GM21576 (cell line): Measurements from ENCODE around the gene ARHGAP15.
A peak's percentile ranks its signal among the peaks of the same experiment; 100 is the strongest.
"Not testable (repeated sequence)": the region's sequence is repeated elsewhere in the genome, so short reads cannot be mapped to it uniquely, and the experiment has no call there.

Experiments used
- ATAC-seq: cut with Tn5 transposase; IDR thresholded peaks from one replicate; pipeline ENCODE4 v1.9.1; 2021; ENCODE audit warnings: mild to moderate bottlenecking, moderate library complexity; ENCODE audit not compliant: unreplicated experiment

ARHGAP15 gene

DNA sequence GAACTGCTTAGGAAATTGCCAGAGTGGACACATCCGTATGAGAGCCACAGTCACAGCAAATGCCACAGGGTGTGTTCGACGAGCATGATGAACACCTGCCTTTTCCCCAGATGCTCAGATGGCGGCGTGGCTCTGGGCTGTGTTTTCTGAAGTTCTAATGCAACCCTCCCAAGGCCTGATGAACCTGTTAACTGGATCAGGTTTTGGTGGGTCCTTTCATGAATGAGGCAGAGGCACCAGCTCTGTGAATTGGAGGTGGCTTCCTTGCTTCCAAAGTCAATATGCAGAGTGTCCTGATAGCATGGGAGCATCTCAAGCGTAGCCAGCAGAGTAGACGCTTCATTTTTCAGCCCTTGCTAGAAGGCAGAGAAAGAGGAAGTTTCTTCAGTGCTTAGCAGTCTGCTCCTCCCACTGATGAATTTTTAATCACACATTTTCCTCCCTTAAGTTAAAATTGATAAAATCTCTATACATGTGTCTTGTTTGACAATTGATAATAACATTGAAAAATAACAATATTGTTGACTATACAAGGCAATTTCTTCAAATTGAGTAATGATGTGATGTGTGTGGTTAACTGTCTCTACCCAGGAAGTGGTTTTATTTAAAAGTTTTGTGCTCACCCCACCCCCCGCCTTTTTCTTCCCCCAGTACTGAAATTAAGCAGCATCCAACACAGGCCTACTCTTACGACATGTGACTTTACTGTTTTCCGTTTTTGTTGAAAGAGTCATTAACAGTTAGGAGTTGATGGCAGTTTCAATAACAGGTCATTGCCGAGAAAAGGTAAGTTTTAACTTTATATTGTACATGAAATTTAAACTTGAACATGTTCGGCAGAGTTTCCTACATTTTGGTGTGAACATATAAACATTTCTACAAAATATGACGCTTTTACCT lies at the start of gene ARHGAP15:
ARHGAP15 (plus strand) TSS at position 739 of the 900 bp plus-strand sequence.
- ATAC-seq: peak; percentile 84

- no peak for ATAC-seq
These were observed 47.6 kb upstream of the ARHGAP15 start for GRCh38 chr2:143081616-143082015.

DNA sequence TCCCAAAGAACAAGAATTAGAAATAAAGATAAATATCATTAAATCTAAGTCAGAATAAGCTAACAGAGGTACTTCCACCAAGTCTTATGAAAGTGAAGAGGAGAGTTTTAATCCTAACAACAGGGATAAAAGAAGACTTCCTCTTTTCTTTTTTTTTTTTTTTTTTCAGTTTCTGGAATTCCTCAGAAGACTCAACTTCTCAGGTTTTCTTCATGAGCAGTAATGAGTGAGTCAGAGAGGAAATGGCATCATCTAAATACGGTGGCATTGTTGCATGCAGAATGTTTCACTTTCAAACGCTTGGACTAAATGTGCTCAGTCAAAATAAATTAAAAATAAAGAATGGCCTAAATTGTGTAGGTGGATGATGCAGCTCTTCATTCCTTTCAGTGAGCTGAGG lies 45.6 kb upstream of the ARHGAP15 start:
- no peak for ATAC-seq

- no peak for ATAC-seq
These were observed 44.8 kb upstream of the ARHGAP15 start for GRCh38 chr2:143084462-143084861.

DNA sequence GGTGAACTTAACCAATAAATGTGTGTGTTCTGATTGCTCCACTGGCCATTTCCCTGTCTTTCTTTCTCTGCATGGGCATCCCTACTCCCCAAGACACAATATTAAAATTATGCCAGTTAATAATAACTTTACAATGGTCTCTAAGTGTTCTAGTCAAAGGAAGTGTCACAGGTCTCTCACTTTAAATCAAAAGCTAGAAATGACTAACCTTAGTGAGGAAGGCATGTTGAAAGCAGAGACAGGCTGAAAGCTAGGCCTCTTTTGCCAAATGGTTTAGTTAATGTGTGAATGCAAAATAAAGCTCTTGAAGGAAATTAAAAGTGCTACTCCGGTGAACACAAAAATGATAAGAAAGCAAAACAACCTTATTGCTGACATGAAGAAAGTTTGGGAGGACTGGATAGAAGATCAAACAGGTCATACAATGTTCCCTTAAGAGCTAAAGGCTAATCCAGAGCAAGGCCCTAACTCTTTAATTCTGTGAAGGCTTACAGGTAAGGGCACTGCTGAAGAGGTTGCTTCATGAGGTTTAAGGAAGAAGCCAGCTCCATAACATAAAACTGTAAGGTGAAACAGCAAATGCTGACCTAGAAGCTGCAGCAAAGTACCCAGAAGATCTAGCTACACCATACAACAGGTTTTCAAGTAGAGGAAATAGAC lies 44.0 kb upstream of the ARHGAP15 start:
- peak; percentile 76 for ATAC-seq

DNA sequence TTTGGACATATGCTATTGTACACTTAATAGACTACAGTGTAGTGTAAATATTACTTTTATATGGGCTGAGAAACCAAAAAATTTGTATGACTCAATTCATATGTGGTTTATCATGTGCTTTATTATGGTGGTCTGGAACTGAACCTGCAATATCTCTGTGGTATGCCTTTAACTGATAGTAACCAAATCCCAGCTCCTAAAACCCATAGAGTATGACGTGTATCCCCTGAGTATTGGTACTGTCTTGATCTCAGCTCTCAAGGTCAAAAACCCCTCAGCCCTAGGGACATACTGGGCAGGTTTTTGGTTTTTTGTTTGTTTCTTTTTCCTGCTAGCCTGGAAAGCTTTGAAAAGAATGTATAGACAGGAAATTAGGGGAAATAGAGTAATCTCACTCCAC lies 42.2 kb upstream of the ARHGAP15 start:
- no peak for ATAC-seq

DNA sequence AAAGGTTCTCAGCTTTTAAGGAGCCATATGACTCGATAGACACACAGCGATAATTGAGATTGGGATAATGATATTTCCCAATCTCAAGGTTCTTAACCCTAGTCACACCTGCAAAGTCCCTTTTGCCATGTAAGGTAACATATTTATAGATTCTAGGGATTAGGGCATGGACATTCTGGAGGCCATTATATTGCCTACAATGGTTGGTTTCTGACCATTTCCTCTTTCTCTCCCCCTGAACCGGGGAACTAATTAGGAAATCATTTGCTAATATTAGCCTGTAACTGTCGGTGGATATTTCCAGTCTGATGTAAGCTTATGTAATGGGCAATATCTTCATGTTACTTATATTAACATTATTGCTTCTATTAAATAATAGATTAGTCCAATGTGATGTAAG lies 40.8 kb upstream of the ARHGAP15 start:
- ATAC-seq: no peak

- ATAC-seq: not testable (repeated sequence)
These were observed 39.7 kb upstream of the ARHGAP15 start for GRCh38 chr2:143089520-143089919.

DNA sequence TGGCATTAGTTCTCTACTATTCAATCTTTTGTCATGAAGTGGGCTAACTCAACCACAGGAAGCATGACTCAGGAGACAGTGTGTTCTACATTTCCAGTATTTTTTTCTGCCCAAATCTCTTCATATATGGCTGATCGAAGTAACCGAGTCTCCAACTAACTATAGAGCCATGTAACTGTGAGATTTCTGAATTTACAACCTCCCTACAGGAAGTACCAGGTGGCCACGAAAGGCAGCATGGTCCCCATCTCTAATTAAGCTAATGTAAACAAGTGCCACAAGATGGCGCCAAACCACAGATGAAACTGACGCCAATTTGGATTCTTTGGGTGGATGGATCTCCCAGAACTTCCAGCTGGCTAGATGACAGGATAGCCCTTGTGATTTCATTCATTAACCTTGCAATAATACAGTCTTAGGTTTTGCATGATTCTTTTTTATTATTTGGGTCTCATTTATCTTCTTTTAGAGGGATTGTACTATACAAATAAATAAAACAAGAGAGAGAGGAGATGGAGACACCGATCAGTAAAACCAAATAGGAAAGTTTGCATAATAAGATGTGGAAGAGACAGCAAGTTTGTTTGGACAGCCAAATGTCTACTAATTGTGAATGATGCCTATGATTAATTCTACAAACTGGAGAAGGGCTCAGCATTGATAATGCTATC lies 18.3 kb upstream of the ARHGAP15 start:
- ATAC-seq: peak; percentile 93

DNA sequence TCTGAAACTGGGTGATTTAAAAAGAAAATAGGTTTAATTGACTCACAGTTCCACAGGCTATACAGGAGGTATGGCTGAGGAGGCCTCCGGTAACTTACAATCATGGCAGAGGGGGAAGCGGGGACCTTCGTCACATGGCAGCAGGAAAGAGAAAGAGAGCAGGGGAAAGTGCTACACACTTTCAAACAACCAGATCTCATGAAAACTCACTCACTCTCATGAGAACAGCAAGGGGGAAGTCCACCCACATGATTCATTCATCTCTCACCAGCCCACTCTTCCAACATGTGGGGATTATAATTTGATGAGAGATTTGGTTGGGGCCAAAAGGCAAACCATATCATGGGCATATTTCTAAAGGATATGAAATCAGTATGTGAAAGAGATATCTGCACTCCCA lies 12.0 kb upstream of the ARHGAP15 start:
- ATAC-seq: no peak

DNA sequence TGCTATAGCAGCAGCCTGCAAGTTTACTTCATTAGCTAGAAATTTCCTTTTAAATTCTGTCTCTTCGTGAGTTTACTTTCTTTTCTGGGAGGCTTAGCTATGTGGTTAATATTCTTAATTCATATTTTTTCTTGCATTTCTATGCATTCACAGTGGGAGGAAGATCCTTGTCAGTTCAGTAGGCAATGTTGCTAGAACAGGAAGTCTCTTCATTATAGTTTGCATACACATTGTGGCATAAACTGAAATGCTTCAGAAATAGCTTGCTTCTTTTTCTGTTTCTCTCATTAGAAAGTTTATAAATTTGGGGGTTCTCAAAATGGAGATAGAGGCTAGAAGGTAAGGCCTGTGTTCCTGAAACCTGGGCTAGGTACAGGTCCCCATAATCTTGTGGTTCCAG lies 8.1 kb upstream of the ARHGAP15 start:
- ATAC-seq: no peak

DNA sequence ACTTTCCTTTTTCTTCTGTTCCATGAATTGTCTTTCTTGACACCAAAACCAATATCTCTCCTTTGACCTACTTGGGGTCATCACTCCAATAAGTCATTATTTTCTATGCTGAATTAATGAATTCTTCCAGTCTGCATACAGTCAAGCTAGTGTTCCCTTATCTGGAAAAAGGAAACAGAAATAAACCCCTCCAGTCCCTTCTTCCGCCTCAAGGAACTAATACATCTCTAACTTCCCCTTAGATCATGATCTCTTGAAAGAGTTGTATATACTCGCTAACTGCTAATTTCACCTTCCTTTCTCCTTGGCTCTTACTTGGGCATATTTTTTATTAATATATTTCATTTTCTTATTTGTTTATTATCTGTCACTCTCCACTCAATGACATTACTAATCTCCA lies 7.3 kb upstream of the ARHGAP15 start:
- no peak for ATAC-seq

- ATAC-seq: no peak
These were observed 5.3 kb upstream of the ARHGAP15 start for GRCh38 chr2:143123911-143124310.

DNA sequence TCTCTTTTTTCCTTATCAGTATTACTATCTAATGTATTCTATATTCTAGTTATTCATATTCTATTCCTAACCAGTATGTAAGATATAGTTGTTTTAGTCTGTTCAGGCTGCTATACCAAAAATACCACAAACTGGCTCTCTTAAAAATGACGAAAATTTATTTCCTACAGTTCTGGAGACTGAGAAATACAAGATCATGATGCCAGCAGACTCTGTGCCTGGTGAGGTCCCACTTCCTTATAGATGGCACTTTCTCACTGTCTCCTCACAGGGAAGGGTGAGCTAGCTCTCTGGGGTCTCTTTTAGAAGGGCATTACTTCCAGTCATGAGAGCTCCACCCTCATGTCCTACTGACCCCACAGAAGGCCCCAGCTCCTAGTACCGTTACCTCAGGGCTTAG lies 4.8 kb upstream of the ARHGAP15 start:
- ATAC-seq: no peak

GRCh38 chr2:143125717-143126116 lies 3.5 kb upstream of the ARHGAP15 start:
- no peak for ATAC-seq

GRCh38 chr2:143132355-143132754 lies 3.1 kb downstream of the ARHGAP15 start:
- ATAC-seq: no peak

DNA sequence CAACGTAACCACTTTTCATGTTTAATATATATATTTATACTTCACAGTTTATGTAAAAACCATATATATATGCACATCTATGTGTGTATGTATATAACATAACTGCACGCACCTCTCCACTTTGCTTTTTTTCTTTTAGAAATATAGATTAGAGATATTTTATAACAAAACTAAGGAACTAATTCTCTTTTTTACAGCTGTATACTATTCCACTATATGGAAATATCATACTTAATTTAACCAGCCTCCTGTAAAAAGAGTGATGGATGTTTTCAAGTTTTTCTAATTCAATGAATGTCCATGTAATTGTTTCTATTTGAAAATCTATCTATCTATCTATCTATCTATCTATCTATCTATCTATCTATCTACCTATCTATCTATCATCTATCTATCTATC lies 4.6 kb downstream of the ARHGAP15 start:
- ATAC-seq: no peak

GRCh38 chr2:143138292-143138691 lies 9.1 kb downstream of the ARHGAP15 start:
- no peak for ATAC-seq

GRCh38 chr2:143139835-143140393 lies 10.7 kb downstream of the ARHGAP15 start:
- peak; percentile 33 for ATAC-seq

DNA sequence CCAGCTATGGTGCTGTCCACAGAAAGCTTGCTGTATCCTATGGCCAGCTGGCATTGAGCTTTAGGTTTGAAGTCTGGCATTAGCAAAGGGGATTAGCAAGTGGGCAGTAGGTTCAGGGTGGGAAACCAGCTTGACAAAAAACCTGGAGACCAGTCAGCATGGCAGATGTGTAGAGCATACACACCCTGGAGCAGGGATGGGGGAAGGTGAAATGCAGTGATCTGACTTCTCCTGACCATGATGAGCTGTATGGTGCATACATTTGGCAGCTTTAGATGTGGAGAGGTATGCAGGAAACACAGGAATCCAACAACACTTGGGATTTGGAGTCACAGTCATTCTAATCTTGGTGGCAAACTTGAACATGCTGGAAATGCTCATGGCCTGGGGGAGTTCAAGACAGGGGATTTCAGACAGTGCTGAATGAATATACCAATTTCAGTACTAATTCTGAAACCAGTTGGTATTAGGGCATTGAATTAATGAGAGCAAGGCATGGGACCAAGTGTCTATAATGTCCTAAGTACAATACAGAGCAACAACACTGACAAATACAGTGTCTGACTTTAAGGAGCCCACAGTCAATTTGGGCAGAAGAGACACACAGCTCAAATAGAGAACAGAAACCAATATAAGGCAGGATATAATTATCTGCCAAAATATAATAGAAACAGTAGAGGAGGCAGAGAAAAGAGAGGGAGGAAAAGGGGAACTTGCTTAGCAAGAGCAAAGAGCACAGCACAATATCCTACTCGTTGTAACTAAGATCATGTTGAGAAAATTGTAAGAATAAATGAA lies 11.8 kb downstream of the ARHGAP15 start:
- peak; percentile 83 for ATAC-seq

GRCh38 chr2:143142598-143142997 lies 13.4 kb downstream of the ARHGAP15 start:
- ATAC-seq: no peak
